HuH-7 (cell line): ENCODE measurements around the gene LUC7L2.
"Not testable (repeated sequence)": the region's sequence is repeated elsewhere in the genome, so short reads cannot be mapped to it uniquely, and the experiment has no call there.

Experiments used
- DNase-seq: peaks from one replicate; pipeline ENCODE4 v3.0.0; 2011; ENCODE audit warnings: low spot score

The LUC7L2 gene

GRCh38 chr7:139451638-139452037 lies 91.9 kb downstream of the LUC7L2 start:
- no peak for DNase-seq

GRCh38 chr7:139452958-139453672 lies 93.4 kb downstream of the LUC7L2 start:
- DNase-seq: no peak

- no peak for DNase-seq
Measured at GRCh38 chr7:139453673-139454321, 94.1 kb downstream of the LUC7L2 start.

GRCh38 chr7:139455789-139456188 lies 96.1 kb downstream of the LUC7L2 start:
- no peak for DNase-seq

- no peak for DNase-seq
Measured at GRCh38 chr7:139456511-139456910, 96.8 kb downstream of the LUC7L2 start.

GRCh38 chr7:139457153-139457946 lies 97.7 kb downstream of the LUC7L2 start:
- DNase-seq: no peak

- not testable (repeated sequence) for DNase-seq
Measured at GRCh38 chr7:139463421-139463820, 103.7 kb downstream of the LUC7L2 start.

GRCh38 chr7:139464511-139464910 lies 104.8 kb downstream of the LUC7L2 start:
- DNase-seq: not testable (repeated sequence)

GRCh38 chr7:139465072-139465471 lies 105.4 kb downstream of the LUC7L2 start:
- DNase-seq: not testable (repeated sequence)

- DNase-seq: not testable (repeated sequence)
Measured at GRCh38 chr7:139467729-139468128, 108.0 kb downstream of the LUC7L2 start.

- not testable (repeated sequence) for DNase-seq
Measured at GRCh38 chr7:139468281-139468680, 108.6 kb downstream of the LUC7L2 start.

- DNase-seq: peak; percentile 25
Measured at GRCh38 chr7:139471740-139472353, 112.2 kb downstream of the LUC7L2 start.
